HL-60 (cell line): Measurements from ENCODE around the gene ELMO1.

Source experiments
- DNase-seq, 2 experiments: peaks; one replicate each; pipeline ENCODE4 v3.0.0-alpha.2; 2010 to 2020; ENCODE audit warnings: low read depth in 1 of 2, low spot score in 1 of 2
- H3K27ac ChIP-seq: fragments of 250-450 bp; sonication (Bioruptor Pico); replicated peaks from 2 replicates; pipeline ENCODE4 v1.5.1; 2020; ENCODE audit warnings: mild to moderate bottlenecking, moderate library complexity
- H3K27me3 ChIP-seq: fragments of 250-450 bp; sonication (Bioruptor Pico); 2 replicates; pipeline ENCODE4 v1.5.1; 2021; ENCODE audit warnings: mild to moderate bottlenecking, moderate library complexity; ENCODE audit not compliant: insufficient read depth, poor library complexity, severe bottlenecking
- H3K4me3 ChIP-seq: replicated peaks from 2 replicates; pipeline ENCODE4 v1.5.1; 2011; ENCODE audit warnings: mild to moderate bottlenecking, control low read depth, low read length; ENCODE audit not compliant: insufficient read depth
- CTCF ChIP-seq: IDR thresholded peaks from one replicate; pipeline ENCODE4 v1.5.1; 2011; ENCODE audit warnings: low read length, control low read depth, inconsistent platforms; ENCODE audit not compliant: insufficient read depth
- GABPA ChIP-seq: IDR thresholded peaks from 2 replicates; pipeline ENCODE4 v1.6.1; 2012; ENCODE audit warnings: low read depth
- POLR2AphosphoS5 ChIP-seq: IDR thresholded peaks from 2 replicates; pipeline ENCODE4 v1.6.1; 2012; ENCODE audit warnings: low read depth
- REST ChIP-seq: IDR thresholded peaks from 2 replicates; pipeline ENCODE4 v1.6.1; 2012; ENCODE audit warnings: low read depth; ENCODE audit not compliant: insufficient replicate concordance
- SPI1 ChIP-seq: IDR thresholded peaks from 2 replicates; pipeline ENCODE4 v1.6.1; 2012; ENCODE audit warnings: low read depth, mild to moderate bottlenecking, borderline replicate concordance

Gene ELMO1

GRCh38 chr7:37435156-37435855, 13.4 kb downstream of the ELMO1 start:
- Histone ChIP-seq H3K4me3 (no peak overlapping the region), H3K27me3 (no peaks in the 10 kb centered on the region), H3K27ac (no peak overlapping the region)
- no peak for DNase-seq
- TF ChIP-seq GABPA, result no peak
- TF ChIP-seq CTCF, result no peak
- TF ChIP-seq POLR2AphosphoS5, result no peak
- no peak for TF ChIP-seq REST

- Histone ChIP-seq H3K27ac (no peak overlapping the region), H3K4me3 (no peak overlapping the region), H3K27me3 (no peaks in the 10 kb centered on the region)
- DNase-seq, result no peak
- TF ChIP-seq GABPA (no peak), POLR2AphosphoS5 (no peak), SPI1 (no peak)
Observed at GRCh38 chr7:37434529-37434928, 14.1 kb downstream of the ELMO1 start.

GRCh38 chr7:37433166-37433565, 15.5 kb downstream of the ELMO1 start:
- no peak for DNase-seq
- H3K4me3 ChIP-seq, result no peak overlapping the region
- no peak overlapping the region for H3K27ac ChIP-seq
- H3K27me3 ChIP-seq, result no peaks in the 10 kb centered on the region
- TF ChIP-seq CTCF (no peak), SPI1 (no peak)

GRCh38 chr7:37432281-37432920, 16.3 kb downstream of the ELMO1 start:
- no peak for DNase-seq
- Histone ChIP-seq H3K27me3 (no peaks in the 10 kb centered on the region), H3K27ac (no peak overlapping the region), H3K4me3 (no peak overlapping the region)
- no peak for TF ChIP-seq CTCF
- TF ChIP-seq SPI1, result no peak
- TF ChIP-seq POLR2AphosphoS5, result no peak
- no peak for TF ChIP-seq GABPA
- TF ChIP-seq REST, result no peak
